NB4 (cell line): ENCODE data around the gene CD248.
"Not testable (repeated sequence)": the region's sequence is repeated elsewhere in the genome, so short reads cannot be mapped to it uniquely, and the experiment has no call there.

Experiments used
- CTCF ChIP-seq: IDR thresholded peaks from one replicate; pipeline ENCODE4 v1.5.1; 2012; ENCODE audit warnings: low read depth, low read length
- MAX ChIP-seq: IDR thresholded peaks from 2 replicates; pipeline ENCODE4 v1.6.1; 2011; ENCODE audit warnings: low read depth, low read length
- MYC ChIP-seq: IDR thresholded peaks from 2 replicates; pipeline ENCODE4 v1.6.1; 2011; ENCODE audit warnings: low read depth, low read length
- POLR2A ChIP-seq: IDR thresholded peaks from 2 replicates; pipeline ENCODE4 v1.6.1; 2011; ENCODE audit warnings: mild to moderate bottlenecking; ENCODE audit not compliant: insufficient read length; ENCODE audit errors: extremely low read depth

- not testable (repeated sequence) for TF ChIP-seq POLR2A, CTCF, MAX, MYC
Measured at GRCh38 chr11:66320289-66320688, 3.4 kb upstream of the CD248 start.
